ENCODE data around the gene L3MBTL2. TPM values are rescaled to one million over a fixed set of nuclear protein-coding genes. Genes with fewer than 3 reads are reported as not detected.

The L3MBTL2 gene
- total and polyA plus RNA-seq, 9 donors = 13.0 to 19.4 (median 15.2) TPM

DNA sequence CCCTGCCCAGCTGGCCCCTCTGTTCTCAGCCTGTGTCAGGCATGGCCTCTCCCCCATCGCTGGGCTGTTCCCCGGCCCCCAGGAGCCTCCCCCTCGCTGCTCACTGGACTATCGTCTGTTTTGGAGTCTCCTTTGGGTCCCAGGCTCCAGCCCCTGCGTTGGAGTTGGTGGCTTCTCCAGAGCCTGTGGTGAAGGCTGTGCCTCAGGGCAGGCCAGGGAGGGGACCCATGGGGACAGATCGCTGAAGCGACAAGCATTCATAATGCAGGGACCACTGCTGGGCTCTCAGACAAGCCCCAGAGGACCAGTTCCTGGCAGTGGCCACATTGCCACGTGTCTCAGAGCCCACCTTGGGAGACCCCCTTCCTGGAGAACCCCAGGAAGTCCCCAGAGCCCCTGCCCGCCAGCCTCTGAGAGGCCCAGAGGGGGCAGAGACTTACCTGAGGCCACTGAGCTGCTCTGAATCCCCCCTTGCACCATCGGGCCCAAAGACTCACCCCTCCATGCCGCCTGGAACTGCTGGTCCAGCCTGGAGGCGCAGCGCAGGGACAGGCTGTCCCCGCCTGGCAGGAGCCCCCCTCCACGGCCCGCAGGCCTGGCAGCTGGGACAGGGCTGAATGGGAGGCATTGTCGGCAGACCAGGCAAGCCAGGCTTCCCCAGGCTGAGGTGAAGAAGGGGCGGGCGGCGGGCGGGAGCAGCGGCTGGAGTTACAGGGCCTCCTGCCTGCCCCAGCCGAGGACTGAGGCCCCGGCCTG is 35.4 kb downstream of the L3MBTL2 start, which contains the start of gene CHADL:
TSS of gene CHADL (minus strand) at position 555 of the 756 bp plus-strand sequence. CDS start at position 505, 50 bp downstream.
- Histone ChIP-seq H3K27ac (ENCODE audit: low read length) (peak within 1 kb of the TSS; percentile 35), H3K27me3 (ENCODE audit: control insufficient read depth, insufficient read depth, low read length) (no peaks in the 10 kb centered on the region), H3K9me3 (replicated peaks; ENCODE audit: control insufficient read depth, low read depth, low read length) (no peaks in the 10 kb centered on the region), H3K4me3 (ENCODE audit: low read length) (no peak within 1 kb of the TSS), H3K4me1 (ENCODE audit: control insufficient read depth, insufficient read depth, low read length) (peaks cover 19% of the 10 kb centered on the region), H3K36me3 (ENCODE audit: control insufficient read depth, insufficient read depth, low read length) (peaks cover 5% of the 10 kb centered on the region)
- peak; percentile 59 for DNase-seq
- 43% methylated on average over 24 of the region's 24 CpGs for WGBS (ENCODE audit: insufficient coverage)

DNA sequence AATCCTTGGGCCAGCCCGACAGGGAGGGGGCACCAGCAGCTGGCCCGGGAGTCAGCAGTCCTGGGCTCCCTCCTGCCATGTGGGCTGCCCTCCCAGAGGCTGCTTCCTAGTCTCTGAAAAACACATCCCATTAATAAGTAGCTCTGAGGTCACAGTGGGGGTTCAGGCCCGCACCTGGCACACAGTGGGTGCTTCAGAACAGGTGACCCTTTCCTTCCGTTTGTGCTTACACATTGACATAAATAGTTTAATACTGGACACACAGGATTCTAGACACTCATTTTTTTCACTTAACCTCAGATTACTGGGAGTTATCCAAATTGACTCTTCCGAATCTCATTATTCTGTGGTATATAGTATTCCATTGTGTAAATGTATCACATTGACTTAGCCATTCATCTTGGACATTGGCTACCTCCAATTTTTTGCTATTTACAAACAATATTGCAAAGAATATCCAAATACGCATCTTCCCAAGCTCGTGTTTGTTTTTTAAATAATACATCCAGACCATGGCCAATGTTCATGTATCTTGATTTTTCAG is 36.1 kb downstream of the L3MBTL2 start:
- Histone ChIP-seq H3K27ac (ENCODE audit: low read length) (no peak overlapping the region), H3K9me3 (replicated peaks; ENCODE audit: control insufficient read depth, low read depth, low read length) (no peaks in the 10 kb centered on the region), H3K4me1 (ENCODE audit: control insufficient read depth, insufficient read depth, low read length) (peaks cover 19% of the 10 kb centered on the region), H3K4me3 (ENCODE audit: low read length) (no peak overlapping the region), H3K36me3 (ENCODE audit: control insufficient read depth, insufficient read depth, low read length) (peaks cover 11% of the 10 kb centered on the region), H3K27me3 (ENCODE audit: control insufficient read depth, insufficient read depth, low read length) (no peaks in the 10 kb centered on the region)
- no peak for DNase-seq
- 100% methylated on average over 2 of the region's 7 CpGs for WGBS (ENCODE audit: insufficient coverage)

DNA sequence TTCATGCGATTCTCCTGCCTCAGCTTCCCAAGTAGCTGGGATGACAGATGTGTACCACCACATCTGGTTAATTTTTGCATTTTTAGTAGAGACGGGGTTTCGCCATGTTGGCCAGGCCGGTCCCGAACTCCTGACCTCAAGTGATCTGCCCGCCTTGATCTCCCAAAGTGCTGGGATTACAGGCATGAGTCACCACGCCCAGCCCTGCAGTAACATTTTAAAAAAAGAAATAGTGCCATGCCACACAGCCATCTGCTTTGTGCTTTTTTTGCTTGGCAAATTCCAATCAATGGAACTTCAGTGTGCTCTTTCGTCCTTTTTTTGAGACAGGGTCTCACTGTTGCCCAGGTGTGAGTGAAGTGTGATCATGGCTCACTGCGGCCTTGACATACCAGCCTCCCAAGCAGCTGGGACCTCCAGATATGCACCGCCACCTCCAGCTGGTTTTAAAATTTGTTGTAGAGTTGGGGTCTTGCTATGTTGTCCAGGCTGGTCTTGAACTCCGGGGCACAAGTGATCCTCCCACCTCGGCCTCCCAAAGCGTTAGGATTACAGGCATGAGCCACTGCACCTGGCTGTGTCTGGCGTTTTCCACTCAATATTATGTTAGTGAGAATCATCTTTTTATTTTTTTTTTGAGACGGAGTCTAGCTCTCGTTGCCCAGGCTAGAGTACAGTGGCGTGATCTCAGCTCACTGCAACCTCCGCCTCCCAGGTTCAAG is 37.4 kb downstream of the L3MBTL2 start:
- Histone ChIP-seq H3K9me3 (replicated peaks; ENCODE audit: control insufficient read depth, low read depth, low read length) (no peaks in the 10 kb centered on the region), H3K27ac (ENCODE audit: low read length) (no peak overlapping the region), H3K36me3 (ENCODE audit: control insufficient read depth, insufficient read depth, low read length) (peaks cover 20% of the 10 kb centered on the region), H3K4me1 (ENCODE audit: control insufficient read depth, insufficient read depth, low read length) (peaks cover 13% of the 10 kb centered on the region), H3K27me3 (ENCODE audit: control insufficient read depth, insufficient read depth, low read length) (no peaks in the 10 kb centered on the region), H3K4me3 (ENCODE audit: low read length) (no peak overlapping the region)
- no peak for DNase-seq
- 88% methylated on average over 14 of the region's 18 CpGs for WGBS (ENCODE audit: insufficient coverage)

DNA sequence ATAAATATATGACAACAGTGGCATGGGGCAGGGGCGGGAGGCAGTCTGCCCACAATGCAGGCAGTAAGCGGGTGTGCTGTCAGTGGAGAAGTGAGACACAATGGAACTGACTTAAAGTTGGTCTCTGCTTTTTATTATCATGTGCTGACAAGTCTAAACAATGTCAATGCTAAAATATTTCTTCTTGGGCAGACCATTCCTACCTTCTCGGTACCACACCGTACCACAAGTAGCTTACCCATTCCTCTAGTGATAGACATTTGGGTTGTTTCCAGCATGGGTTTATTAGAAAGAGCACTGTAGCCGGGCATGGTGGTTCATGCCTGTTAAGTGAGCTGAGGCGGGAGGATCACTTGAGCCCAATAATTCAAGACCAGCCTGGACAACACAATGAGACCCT is 38.2 kb downstream of the L3MBTL2 start:
- H3K27ac ChIP-seq (ENCODE audit: low read length) = no peak overlapping the region
- peaks cover 9% of the 10 kb centered on the region for H3K4me1 ChIP-seq (ENCODE audit: control insufficient read depth, insufficient read depth, low read length)
- no peak for DNase-seq
- 86% methylated on average over 2 of the region's 6 CpGs for WGBS (ENCODE audit: insufficient coverage)
- peaks cover 28% of the 10 kb centered on the region for H3K36me3 ChIP-seq (ENCODE audit: control insufficient read depth, insufficient read depth, low read length)
- no peaks in the 10 kb centered on the region for H3K27me3 ChIP-seq (ENCODE audit: control insufficient read depth, insufficient read depth, low read length)
- H3K9me3 ChIP-seq (replicated peaks; ENCODE audit: control insufficient read depth, low read depth, low read length) = no peaks in the 10 kb centered on the region
- H3K4me3 ChIP-seq (ENCODE audit: low read length) = no peak overlapping the region

DNA sequence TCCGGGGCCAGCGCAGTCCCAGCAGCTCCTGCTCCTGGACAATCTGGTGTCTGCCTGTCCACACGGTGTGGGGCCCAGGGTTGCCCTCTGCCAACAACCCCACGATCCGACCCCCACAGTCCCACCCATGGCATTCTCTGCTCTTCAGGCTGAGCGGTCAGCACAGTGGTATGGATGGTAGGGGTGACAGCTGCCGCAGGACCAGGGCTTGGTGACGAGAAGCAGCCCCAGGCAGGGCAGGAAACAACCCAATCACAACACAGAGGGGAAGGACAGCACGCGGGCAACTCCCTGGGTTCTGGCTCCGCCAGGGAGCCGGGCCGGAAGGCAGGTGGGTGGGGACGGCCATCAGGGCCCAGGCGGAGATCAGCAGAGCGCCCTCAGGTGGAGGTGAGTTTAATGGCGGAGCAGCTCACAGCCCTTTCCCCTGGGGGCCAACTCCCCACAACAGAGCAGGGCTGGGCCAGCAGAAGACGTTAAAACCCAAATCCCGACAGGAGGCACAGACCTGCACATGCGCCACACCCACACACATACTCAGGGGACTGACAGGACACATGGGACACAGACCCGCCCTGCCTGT is 40.9 kb downstream of the L3MBTL2 start:
- 74% methylated on average over 8 of the region's 21 CpGs for WGBS (ENCODE audit: insufficient coverage)
- peaks cover 53% of the 10 kb centered on the region for H3K36me3 ChIP-seq (ENCODE audit: control insufficient read depth, insufficient read depth, low read length)
- H3K27ac ChIP-seq (ENCODE audit: low read length) = no peak overlapping the region
- no peaks in the 10 kb centered on the region for H3K27me3 ChIP-seq (ENCODE audit: control insufficient read depth, insufficient read depth, low read length)
- no peaks in the 10 kb centered on the region for H3K4me1 ChIP-seq (ENCODE audit: control insufficient read depth, insufficient read depth, low read length)
- no peak for DNase-seq
- H3K9me3 ChIP-seq (replicated peaks; ENCODE audit: control insufficient read depth, low read depth, low read length) = no peaks in the 10 kb centered on the region
- no peak overlapping the region for H3K4me3 ChIP-seq (ENCODE audit: low read length)

DNA sequence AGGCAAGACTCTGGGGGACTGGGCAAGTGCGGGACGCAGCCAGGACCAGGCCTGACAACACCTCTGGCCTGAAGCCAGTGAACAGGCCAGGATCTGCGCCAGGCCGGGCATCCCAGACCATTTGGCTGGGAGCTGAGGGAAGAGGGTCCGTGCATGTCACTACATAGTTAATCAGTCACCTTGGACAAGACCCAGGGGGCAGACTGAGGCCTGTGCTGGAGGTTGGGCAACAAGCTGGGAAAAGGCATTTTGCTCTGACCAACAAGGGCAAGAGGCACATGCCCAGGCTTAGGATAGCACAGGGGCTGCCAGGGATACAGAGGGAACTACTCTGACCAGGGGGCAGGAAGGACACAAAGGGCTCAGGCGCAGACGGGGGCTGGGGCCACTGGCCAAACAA is 42.6 kb downstream of the L3MBTL2 start:
- Histone ChIP-seq H3K4me3 (ENCODE audit: low read length) (no peak overlapping the region), H3K4me1 (ENCODE audit: control insufficient read depth, insufficient read depth, low read length) (no peaks in the 10 kb centered on the region), H3K36me3 (ENCODE audit: control insufficient read depth, insufficient read depth, low read length) (peaks cover 63% of the 10 kb centered on the region), H3K9me3 (replicated peaks; ENCODE audit: control insufficient read depth, low read depth, low read length) (no peaks in the 10 kb centered on the region), H3K27ac (ENCODE audit: low read length) (no peak overlapping the region), H3K27me3 (ENCODE audit: control insufficient read depth, insufficient read depth, low read length) (no peaks in the 10 kb centered on the region)
- 85% methylated on average over 7 of the region's 7 CpGs for WGBS (ENCODE audit: insufficient coverage)
- no peak for DNase-seq

DNA sequence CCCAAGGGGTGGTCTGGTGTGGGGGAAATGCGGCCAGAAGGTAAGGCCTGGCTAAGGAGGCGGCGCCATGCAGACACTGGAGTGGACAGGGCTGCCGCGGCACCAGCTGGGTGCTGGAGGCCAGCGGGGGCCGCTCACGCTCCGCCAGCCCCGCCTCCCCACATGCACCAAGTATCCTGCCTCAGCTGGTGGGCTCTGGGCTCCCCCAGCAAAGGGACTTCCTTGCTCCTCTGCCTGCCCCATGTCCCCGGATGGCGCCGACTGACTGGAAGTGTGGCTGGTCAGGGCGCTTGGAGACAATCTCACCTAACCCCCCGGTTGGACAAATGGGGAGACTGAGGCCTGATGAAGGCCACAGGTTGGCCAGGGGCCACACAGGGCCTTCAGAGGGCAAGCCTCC is 43.2 kb downstream of the L3MBTL2 start:
- Histone ChIP-seq H3K27ac (ENCODE audit: low read length) (no peak overlapping the region), H3K27me3 (ENCODE audit: control insufficient read depth, insufficient read depth, low read length) (no peaks in the 10 kb centered on the region), H3K4me3 (ENCODE audit: low read length) (no peak overlapping the region), H3K9me3 (replicated peaks; ENCODE audit: control insufficient read depth, low read depth, low read length) (no peaks in the 10 kb centered on the region), H3K4me1 (ENCODE audit: control insufficient read depth, insufficient read depth, low read length) (no peaks in the 10 kb centered on the region), H3K36me3 (ENCODE audit: control insufficient read depth, insufficient read depth, low read length) (peaks cover 70% of the 10 kb centered on the region)
- 93% methylated on average over 14 of the region's 15 CpGs for WGBS (ENCODE audit: insufficient coverage)
- DNase-seq = no peak

DNA sequence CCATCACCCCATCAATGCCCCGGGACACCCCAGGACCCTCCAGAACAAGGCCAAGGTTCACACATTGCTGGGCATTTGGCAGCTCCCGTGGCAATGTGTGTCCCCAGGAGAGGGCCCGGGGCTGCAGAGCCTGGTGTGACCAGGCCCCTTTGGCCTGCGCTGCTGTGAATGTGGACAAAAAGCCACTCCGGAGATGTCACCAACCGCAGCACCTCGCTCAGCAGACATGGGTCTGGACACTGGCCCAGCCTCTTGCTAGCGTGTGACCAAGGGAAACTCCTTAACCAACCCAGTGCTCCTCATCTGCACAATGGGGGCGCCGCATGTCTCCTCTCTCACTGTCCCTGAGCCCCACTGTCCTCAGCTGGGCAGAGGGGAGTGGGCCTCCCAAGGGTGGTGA is 43.6 kb downstream of the L3MBTL2 start:
- H3K27me3 ChIP-seq (ENCODE audit: control insufficient read depth, insufficient read depth, low read length) = no peaks in the 10 kb centered on the region
- peaks cover 73% of the 10 kb centered on the region for H3K36me3 ChIP-seq (ENCODE audit: control insufficient read depth, insufficient read depth, low read length)
- H3K27ac ChIP-seq (ENCODE audit: low read length) = no peak overlapping the region
- WGBS (ENCODE audit: insufficient coverage) = 93% methylated on average over 7 of the region's 10 CpGs
- no peak for DNase-seq
- no peaks in the 10 kb centered on the region for H3K9me3 ChIP-seq (replicated peaks; ENCODE audit: control insufficient read depth, low read depth, low read length)
- H3K4me3 ChIP-seq (ENCODE audit: low read length) = no peak overlapping the region
- no peaks in the 10 kb centered on the region for H3K4me1 ChIP-seq (ENCODE audit: control insufficient read depth, insufficient read depth, low read length)

DNA sequence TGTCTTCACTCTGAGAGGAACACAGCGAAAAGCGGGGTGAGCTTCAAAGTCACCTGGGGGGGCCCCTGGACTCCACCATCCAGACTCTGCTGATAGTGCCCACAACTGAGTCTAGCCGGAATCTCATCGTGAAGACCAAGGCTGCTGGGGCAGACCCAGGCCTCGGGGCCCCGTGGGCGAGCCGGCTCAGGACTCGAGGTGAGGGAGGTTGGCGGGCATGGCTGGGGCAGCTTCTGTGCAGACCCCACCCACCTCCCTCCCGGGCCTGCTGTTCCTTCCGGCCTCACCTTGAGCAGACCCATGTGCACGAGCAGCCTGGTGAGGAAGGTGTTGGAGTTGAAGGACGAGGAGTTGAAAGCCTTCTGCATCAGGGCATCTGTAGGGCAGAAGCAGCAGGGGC is 44.3 kb downstream of the L3MBTL2 start:
- no peaks in the 10 kb centered on the region for H3K4me1 ChIP-seq (ENCODE audit: control insufficient read depth, insufficient read depth, low read length)
- WGBS (ENCODE audit: insufficient coverage) = 95% methylated on average over 7 of the region's 14 CpGs
- DNase-seq = no peak
- H3K36me3 ChIP-seq (ENCODE audit: control insufficient read depth, insufficient read depth, low read length) = peaks cover 78% of the 10 kb centered on the region
- H3K9me3 ChIP-seq (replicated peaks; ENCODE audit: control insufficient read depth, low read depth, low read length) = no peaks in the 10 kb centered on the region
- no peak overlapping the region for H3K27ac ChIP-seq (ENCODE audit: low read length)
- H3K4me3 ChIP-seq (ENCODE audit: low read length) = no peak overlapping the region
- H3K27me3 ChIP-seq (ENCODE audit: control insufficient read depth, insufficient read depth, low read length) = no peaks in the 10 kb centered on the region

DNA sequence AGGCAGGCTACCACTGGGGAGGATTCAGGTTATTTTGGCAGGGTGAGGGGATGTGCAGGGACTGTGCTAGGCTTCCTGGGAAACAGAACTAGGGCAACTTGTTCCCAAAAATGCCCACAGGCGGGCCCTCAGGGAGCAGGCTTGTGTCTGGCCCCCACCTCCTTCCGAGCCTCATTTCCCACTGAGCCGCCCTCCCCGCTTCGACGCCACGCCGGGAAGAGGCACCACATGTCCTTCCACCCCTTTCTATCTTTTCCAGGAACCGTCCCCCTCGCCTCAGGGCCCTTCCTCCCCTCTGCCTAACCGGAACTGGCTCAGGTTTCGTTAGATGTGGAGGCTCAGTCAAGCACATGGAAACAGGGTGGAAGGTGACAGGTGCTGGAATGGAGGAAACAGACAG is 45.0 kb downstream of the L3MBTL2 start:
- H3K36me3 ChIP-seq (ENCODE audit: control insufficient read depth, insufficient read depth, low read length) = peaks cover 78% of the 10 kb centered on the region
- WGBS (ENCODE audit: insufficient coverage) = 93% methylated on average over 3 of the region's 12 CpGs
- DNase-seq = no peak
- no peaks in the 10 kb centered on the region for H3K9me3 ChIP-seq (replicated peaks; ENCODE audit: control insufficient read depth, low read depth, low read length)
- H3K27me3 ChIP-seq (ENCODE audit: control insufficient read depth, insufficient read depth, low read length) = no peaks in the 10 kb centered on the region
- H3K27ac ChIP-seq (ENCODE audit: low read length) = no peak overlapping the region
- H3K4me1 ChIP-seq (ENCODE audit: control insufficient read depth, insufficient read depth, low read length) = no peaks in the 10 kb centered on the region
- no peak overlapping the region for H3K4me3 ChIP-seq (ENCODE audit: low read length)

Data from muscle of leg (tissue), 11 donors.